SK-N-MC (cell line): Measurements from ENCODE around the gene SLIT2.

Source experiments
- EZH2 ChIP-seq: fragments of 200-600 bp; sonication (generic); IDR thresholded peaks from one replicate; pipeline ENCODE4 v1.6.1; 2017; ENCODE audit warnings: antibody characterized with exemption
- FOXP2 ChIP-seq: optimal IDR thresholded peaks from 2 replicates; pipeline ENCODE3; 2011; ENCODE audit warnings: mild to moderate bottlenecking, moderate library complexity; ENCODE audit not compliant: insufficient read depth; ENCODE audit errors: extremely low read length, control extremely low read depth
- POLR2AphosphoS5 ChIP-seq: IDR thresholded peaks from 2 replicates; pipeline ENCODE4 v1.6.1; 2012; ENCODE audit warnings: mild to moderate bottlenecking, low read depth, low read length, borderline replicate concordance

DNA sequence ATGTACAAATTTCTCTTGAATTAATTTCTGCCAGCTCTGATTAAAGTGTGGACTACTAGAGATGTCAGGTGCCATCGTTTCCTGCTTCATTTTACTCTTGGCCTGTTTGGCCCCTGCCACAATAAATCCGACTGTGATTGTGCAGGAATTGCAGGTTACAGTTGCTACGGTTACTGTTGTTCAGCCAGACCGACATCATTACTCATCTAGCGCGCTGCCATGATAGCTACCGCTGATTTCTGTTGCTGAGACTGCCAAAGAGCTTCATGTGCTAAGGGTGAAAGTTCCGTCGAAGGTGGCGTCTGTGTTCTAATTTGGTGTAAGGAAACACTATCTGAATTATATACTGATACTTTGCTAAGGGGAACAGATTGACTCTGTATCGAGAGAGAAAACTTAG lies 22.1 kb downstream of the SLIT2 start:
- TF ChIP-seq EZH2 (no peak), POLR2AphosphoS5 (no peak), FOXP2 (no peak)
